IPS-NIHi7 (cell line): ENCODE measurements around the gene OR2K2.
"Not testable (repeated sequence)": the region's sequence is repeated elsewhere in the genome, so short reads cannot be mapped to it uniquely, and the experiment has no call there.

Experiments
- DNase-seq: peaks from one replicate; pipeline ENCODE4 v3.0.0; 2012; ENCODE audit warnings: mixed read lengths; ENCODE audit errors: extremely low spot score

The OR2K2 gene

DNA sequence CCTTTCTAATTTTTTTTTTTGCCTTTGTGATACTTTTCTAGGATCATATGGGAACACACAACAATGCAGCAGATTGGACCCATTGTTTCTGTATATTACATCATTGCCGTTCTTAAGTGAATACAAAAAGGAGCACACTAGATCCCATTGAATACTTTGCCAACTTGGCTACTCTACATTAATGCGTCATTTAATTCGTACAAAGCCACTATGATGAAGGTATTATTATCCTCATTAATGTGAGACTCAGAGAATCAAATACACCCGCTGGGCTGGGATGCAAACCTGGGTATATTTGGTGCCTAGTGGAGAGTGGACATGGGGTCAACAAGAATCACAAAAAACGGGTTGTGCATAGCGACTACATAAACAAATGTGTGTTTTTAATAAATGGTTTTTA is 31.9 kb downstream of the OR2K2 start:
- no peak for DNase-seq

DNA sequence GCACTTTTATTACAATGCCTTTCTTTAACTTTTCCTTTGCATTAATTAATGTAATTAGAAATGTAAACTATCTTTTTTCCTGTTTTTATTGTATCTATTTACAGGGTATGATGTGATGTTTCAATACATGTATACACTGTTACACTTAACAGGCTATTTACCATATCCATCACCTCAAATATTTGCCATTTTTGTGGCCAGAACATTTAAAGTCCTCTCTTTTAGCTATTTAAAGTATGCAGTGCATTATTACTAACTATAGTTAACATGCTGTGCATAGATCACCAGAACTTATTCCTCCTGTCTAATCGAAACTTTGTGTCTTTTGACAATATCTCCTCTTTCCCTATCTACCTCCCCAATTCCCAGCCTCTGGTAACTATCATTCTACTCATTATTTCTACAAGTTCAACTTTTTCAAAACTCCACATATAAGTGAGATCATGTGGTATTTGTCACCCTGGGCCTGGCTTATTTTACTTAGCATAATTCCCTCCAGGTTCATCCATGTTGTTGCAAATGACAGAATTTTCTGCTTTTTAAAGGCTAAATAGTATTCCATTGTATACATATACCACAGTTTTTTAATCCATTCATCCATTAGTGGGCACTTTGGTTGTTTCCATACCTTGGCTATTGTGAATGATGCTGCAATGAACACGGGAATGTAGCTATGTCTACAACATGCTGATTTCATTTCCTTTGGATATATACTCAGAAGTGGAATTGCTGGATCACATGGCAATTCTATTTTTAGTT is 32.8 kb downstream of the OR2K2 start:
- no peak for DNase-seq

DNA sequence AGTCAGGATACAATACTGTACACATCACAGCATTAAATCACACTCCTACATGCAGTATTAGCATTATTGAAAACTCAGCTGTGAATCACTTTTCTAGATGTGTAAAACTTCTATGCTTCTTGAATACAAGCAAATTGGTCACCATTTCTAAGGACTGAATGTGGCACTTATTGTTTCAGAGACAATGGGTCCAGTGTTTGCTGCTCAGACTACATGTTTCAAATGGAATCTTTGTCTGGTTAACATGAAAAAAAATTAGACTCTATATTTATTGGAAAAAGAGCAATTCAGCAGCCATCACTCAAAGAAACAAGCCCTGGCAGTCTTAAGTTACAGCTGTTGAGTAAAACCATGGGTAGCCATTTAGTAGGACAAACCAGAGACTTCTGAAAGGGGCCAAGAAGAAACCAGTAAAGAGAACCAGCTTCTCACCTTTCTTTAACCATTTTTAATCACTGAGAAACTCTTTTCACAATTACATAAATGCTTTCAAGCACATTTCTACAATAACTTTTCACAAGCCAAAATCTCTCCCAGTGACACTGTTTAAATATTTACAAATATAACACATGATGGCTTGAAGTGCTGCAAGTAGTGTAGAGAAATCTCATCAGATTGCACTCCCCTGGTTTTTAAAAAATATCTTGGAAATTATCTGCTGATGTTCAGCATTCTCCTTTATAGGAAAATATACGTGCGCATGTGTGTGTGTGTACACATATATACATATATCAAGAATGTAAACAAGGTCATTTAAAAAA is 35.2 kb downstream of the OR2K2 start:
- DNase-seq = no peak

DNA sequence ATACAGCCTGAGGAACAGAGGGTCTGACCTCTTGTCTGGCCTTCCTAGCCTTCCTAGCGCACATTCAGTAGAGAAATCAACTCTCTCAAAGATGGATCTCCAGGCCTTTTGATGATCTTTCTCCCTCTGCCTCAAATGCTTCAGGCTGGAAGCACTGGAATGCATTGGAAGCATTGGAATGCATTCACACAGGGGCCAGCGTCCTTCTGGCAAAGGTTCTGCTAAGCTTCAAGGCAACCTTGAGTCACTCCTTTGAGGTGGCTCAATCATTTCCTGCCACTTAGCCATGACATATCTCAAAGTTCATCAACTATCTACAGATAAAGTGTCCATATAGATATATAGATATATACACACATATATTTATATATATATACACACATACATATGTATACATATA is 42.9 kb downstream of the OR2K2 start:
- DNase-seq = peak; percentile 33

DNA sequence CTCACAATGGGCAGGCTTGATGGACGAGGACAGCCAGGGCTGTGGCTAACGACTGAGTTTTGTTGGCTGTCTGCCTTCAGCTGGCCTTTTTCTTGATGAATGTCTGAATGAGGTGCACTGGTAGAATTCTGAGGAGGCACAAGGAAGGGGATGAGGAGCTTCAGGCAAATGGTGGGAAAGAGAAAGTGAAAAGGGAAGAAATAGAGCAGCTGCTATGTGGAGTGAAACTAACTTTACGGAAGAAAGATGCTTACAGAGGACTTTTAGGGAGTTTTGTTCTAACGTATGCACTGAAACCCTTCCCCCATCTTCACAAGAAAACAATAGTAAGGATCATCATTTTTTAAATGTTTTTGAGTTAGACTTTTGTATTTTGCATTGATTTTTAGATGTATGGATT is 45.3 kb downstream of the OR2K2 start:
- DNase-seq = no peak

DNA sequence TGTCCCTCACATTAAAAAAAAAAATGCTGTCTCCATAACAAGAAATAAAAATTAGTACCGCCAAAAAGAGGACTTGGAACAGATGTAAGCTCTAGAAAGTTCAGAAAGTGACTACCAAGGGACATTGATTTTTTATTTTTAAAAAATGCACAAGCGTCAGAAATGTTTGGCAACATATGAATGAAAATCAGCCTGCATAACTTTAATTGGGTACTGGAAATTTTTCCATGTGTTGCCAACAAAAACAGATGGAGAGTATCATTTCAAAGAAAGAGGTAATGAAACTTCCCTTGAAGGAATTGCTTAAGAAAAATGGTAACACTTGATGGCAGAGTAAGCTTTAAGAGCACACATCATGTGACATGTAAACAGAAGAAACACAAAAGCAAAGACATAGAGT is 47.2 kb downstream of the OR2K2 start:
- DNase-seq = no peak

DNA sequence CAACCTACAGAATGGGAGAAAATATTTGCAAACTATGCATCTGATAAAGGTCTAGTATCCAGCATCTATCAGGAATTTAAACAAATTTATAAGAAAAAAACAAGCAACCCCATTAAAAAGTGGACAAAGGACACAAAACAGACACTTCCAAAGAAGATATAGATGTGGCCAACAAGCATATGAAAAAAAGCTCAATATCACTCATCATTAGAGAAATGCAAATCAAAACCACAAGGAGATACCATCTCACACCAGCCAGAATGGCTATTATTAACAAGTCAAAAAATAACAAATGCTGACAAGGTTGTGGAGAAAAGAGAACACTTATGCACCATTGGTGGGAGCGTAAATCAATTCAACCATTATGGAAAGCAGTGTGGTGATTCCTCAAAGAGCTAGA is 49.2 kb downstream of the OR2K2 start:
- not testable (repeated sequence) for DNase-seq
